Measurements from ENCODE around the gene GGA2. TPM values are rescaled to one million over a fixed set of nuclear protein-coding genes. Genes with fewer than 3 reads are reported as not detected.

GGA2 gene
- total RNA-seq, 1 donor from 2014 or later, result 93.4 TPM

DNA sequence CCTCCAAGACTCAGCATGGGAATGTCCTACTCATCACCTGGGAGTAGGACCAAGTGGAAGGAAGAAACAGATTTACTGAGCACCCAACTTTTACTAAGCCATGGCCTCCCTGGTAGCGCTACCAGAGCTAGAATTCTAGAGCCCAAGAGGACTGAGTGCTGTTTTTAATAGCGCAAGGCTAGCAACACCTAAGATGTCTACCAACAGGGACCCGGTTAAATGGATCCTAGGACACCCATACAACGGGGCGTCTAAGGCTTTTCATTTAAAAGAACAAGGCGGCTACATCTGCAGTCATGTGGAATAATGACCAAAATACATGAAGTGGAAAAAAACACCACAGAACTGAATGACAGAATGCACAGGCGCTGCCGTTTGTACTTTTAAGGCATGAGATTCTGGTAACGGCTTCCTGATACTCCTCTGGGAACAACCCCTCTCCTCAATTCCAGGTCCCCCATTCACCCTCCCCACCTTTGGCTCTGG lies 5.1 kb downstream of the GGA2 start:
- H3K4me1 Mint-ChIP-seq, result peaks cover 49% of the 10 kb centered on the region
- no peak overlapping the region for H3K27ac Mint-ChIP-seq (ENCODE audit: unreplicated experiment)
- peak overlapping the region; percentile 77 for H3K4me3 Mint-ChIP-seq
- TF ChIP-seq, protein P1, sequence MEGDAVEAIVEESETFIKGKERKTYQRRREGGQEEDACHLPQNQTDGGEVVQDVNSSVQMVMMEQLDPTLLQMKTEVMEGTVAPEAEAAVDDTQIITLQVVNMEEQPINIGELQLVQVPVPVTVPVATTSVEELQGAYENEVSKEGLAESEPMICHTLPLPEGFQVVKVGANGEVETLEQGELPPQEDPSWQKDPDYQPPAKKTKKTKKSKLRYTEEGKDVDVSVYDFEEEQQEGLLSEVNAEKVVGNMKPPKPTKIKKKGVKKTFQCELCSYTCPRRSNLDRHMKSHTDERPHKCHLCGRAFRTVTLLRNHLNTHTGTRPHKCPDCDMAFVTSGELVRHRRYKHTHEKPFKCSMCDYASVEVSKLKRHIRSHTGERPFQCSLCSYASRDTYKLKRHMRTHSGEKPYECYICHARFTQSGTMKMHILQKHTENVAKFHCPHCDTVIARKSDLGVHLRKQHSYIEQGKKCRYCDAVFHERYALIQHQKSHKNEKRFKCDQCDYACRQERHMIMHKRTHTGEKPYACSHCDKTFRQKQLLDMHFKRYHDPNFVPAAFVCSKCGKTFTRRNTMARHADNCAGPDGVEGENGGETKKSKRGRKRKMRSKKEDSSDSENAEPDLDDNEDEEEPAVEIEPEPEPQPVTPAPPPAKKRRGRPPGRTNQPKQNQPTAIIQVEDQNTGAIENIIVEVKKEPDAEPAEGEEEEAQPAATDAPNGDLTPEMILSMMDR (conservative IDR thresholded peaks at IDR 0.05), result no peak
- DNase-seq (ENCODE audit: low read depth, low spot score), result no peak
- H3K9me3 Mint-ChIP-seq, result no peaks in the 10 kb centered on the region
- H3K36me3 Mint-ChIP-seq (ENCODE audit: low read depth), result peaks cover 3% of the 10 kb centered on the region
- no peaks in the 10 kb centered on the region for H3K27me3 Mint-ChIP-seq (ENCODE audit: low read depth)

DNA sequence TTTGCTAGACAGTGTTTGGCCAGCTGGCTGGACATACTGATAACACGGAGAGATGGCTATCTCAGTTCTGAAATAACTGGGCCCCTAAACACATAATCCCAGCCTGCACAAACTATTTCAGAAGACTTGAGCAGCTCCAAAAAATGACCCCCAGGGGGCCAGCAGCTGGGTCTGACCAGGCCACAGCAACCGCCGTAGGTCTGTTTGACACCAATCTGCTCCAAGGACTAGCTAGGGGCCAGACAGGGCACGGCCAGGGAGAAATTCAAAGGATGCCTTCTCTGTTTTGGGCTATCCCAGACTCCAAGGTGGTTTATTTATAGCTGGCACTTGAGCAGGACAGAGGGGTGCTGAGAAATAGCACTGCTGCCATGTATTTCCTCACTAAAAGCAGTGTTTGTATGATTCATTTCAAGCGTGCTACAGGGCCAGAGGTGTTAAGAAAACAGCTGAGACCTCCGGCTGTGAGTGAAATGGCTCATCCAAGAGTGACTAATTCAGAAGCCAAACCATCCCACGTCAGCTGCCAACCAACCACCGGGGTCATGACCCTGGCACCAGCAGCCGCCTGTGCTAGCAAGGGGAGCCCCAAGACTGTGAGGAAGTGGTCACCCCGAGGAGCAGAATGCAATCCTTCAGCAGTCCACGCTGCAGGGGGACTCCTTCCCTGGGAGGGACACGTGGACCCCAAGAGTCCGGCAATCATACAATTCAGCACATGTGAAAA lies 5.7 kb downstream of the GGA2 start:
- Mint-ChIP-seq H3K27me3 (ENCODE audit: low read depth) (no peaks in the 10 kb centered on the region), H3K27ac (ENCODE audit: unreplicated experiment) (no peak overlapping the region), H3K36me3 (ENCODE audit: low read depth) (peaks cover 3% of the 10 kb centered on the region), H3K4me1 (peaks cover 49% of the 10 kb centered on the region), H3K4me3 (peak overlapping the region; percentile 77), H3K9me3 (no peaks in the 10 kb centered on the region)
- DNase-seq (ENCODE audit: low read depth, low spot score), result no peak
- TF ChIP-seq, protein P1 (conservative IDR thresholded peaks at IDR 0.05), result no peak

DNA sequence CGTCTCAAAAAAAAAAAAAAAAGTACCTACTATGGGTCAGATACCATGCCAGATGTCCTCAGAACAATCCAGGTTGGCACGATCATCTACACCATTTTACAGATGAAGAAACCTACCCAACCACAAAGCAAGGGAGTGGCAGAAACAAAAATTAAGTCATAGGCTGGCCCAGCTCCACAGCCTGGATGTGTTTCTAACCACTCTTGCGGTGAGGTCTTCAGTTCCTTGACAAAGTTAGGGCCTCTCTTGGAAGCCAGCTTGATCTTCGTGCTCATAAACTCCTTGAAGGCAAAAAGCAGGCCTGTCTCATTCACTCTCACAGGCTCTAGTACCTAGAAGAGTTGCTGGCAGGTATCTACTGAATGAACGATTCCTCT lies 6.2 kb downstream of the GGA2 start:
- H3K4me3 Mint-ChIP-seq, result peak overlapping the region; percentile 10
- H3K36me3 Mint-ChIP-seq (ENCODE audit: low read depth), result peaks cover 3% of the 10 kb centered on the region
- H3K27ac Mint-ChIP-seq (ENCODE audit: unreplicated experiment), result no peak overlapping the region
- no peak for DNase-seq (ENCODE audit: low read depth, low spot score)
- H3K27me3 Mint-ChIP-seq (ENCODE audit: low read depth), result no peaks in the 10 kb centered on the region
- H3K4me1 Mint-ChIP-seq, result peaks cover 44% of the 10 kb centered on the region
- TF ChIP-seq, protein P1 (conservative IDR thresholded peaks at IDR 0.05), result no peak
- H3K9me3 Mint-ChIP-seq, result no peaks in the 10 kb centered on the region

DNA sequence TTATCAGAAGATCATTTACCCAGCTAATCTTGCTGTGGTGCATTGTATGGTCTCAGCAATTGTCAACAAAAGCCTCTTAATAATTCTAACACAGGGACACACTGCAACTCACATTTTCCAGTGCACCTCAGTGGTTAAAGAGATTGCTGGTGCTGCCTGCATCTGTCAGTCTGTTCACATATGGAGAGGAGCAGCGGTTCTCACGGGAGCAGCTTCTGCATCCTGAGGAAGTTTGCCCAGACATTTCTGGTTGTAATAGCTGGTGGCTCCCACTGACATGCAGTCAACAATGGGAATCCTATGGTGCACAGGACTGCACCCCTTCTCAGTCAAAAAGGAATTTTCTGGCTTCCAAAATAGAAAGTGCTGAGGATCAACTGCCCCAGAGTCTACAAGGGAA lies 7.8 kb downstream of the GGA2 start:
- Mint-ChIP-seq H3K4me3 (no peak overlapping the region), H3K4me1 (peaks cover 34% of the 10 kb centered on the region), H3K36me3 (ENCODE audit: low read depth) (peaks cover 3% of the 10 kb centered on the region), H3K9me3 (no peaks in the 10 kb centered on the region), H3K27ac (ENCODE audit: unreplicated experiment) (no peak overlapping the region), H3K27me3 (ENCODE audit: low read depth) (no peaks in the 10 kb centered on the region)
- DNase-seq (ENCODE audit: low read depth, low spot score), result no peak
- TF ChIP-seq, protein P1 (conservative IDR thresholded peaks at IDR 0.05), result no peak

DNA sequence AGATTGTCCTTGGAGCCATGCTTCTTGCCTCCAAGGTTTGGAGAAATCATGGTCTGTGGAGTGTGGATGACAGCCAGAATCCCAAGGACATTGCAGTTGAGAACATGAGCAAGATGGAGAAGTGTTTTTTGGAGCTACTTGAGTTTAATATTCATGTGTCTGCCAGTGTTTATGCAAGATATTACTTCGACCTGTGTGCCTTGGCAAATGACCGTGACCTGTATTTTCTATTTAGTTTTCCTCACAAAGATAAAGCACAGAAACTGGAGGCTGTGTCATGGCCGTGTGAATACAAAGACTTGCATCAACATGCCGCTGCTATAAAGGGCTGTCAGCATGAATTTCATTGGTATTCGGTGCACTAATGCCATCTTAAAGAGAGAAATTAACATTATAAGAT lies 9.0 kb downstream of the GGA2 start:
- peaks cover 25% of the 10 kb centered on the region for H3K4me1 Mint-ChIP-seq

More for the DNA sequence above, 9.0 kb downstream of the GGA2 start:
- Mint-ChIP-seq H3K4me3 (no peak overlapping the region), H3K27ac (ENCODE audit: unreplicated experiment) (no peak overlapping the region), H3K27me3 (ENCODE audit: low read depth) (no peaks in the 10 kb centered on the region), H3K36me3 (ENCODE audit: low read depth) (peaks cover 3% of the 10 kb centered on the region), H3K9me3 (no peaks in the 10 kb centered on the region)
- TF ChIP-seq, protein P1 (conservative IDR thresholded peaks at IDR 0.05), result no peak
- DNase-seq (ENCODE audit: low read depth, low spot score), result no peak
